Panc1 (cell line): ENCODE data around the gene ANTXR2. TPM values are rescaled to one million over a fixed set of nuclear protein-coding genes. Genes with fewer than 3 reads are reported as not detected.

Experiments used
- ATAC-seq: fragments of 200-7000 bp; cut with Tn5 transposase; 2 replicates; pipeline ENCODE4 v1.9.1; 2020; ENCODE audit warnings: mild to moderate bottlenecking, moderate library complexity
- BruUV-seq: library from RNA; stranded (reverse); fragments of 400-500 nt; replicated peaks from 2 replicates; lab custom pipeline; 2021; lab: Mats Ljungman, UMichigan
- CTCF ChIA-PET: fragments of 300-600 bp; sonication (Branson Sonifier 250); formaldehyde crosslinking; loops from one replicate; lab custom pipeline; 2022; ENCODE audit warnings: antibody characterized with exemption; lab: Charles Lee
- POLR2A ChIA-PET: fragments of 300-600 bp; sonication (Branson Sonifier 250); formaldehyde crosslinking; loops from one replicate; lab custom pipeline; 2022; ENCODE audit warnings: antibody characterized with exemption; lab: Charles Lee
- DNase-seq: peaks from one replicate; pipeline ENCODE4 v3.0.0-alpha.2; 2010; ENCODE audit warnings: low read depth, low spot score
- H3K27ac ChIP-seq: 2 replicates; pipeline ENCODE4 v1.5.1; 2011; ENCODE audit warnings: mild to moderate bottlenecking, low read length, inconsistent platforms
- H3K27me3 ChIP-seq: fragments of 200-500 bp; sonication (Bioruptor generic); 2 replicates; pipeline ENCODE4 v1.6.0; 2014; ENCODE audit warnings: low read length, inconsistent platforms; ENCODE audit not compliant: control insufficient read depth, insufficient read depth
- H3K36me3 ChIP-seq: fragments of 200-500 bp; sonication (Bioruptor generic); 2 replicates; pipeline ENCODE4 v1.5.1; 2014; ENCODE audit warnings: inconsistent platforms, mild to moderate bottlenecking, low read length, moderate library complexity; ENCODE audit not compliant: control insufficient read depth, insufficient read depth
- H3K4me1 ChIP-seq: 2 replicates; pipeline ENCODE4 v1.5.1; 2011; ENCODE audit warnings: inconsistent platforms, mild to moderate bottlenecking, low read length, moderate library complexity; ENCODE audit not compliant: control insufficient read depth, insufficient read depth
- H3K4me3 ChIP-seq, 2 experiments: 2 replicates each; pipeline ENCODE4 v1.5.1; 2011 to 2012; ENCODE audit warnings: low read depth in 2 of 2, low read length in 2 of 2, mild to moderate bottlenecking in 2 of 2, inconsistent platforms in 1 of 2, moderate library complexity in 1 of 2
- H3K9me3 ChIP-seq: fragments of 200-500 bp; sonication (Bioruptor generic); 2 replicates; pipeline ENCODE4 v1.5.1; 2014; ENCODE audit warnings: low read depth, mild to moderate bottlenecking, inconsistent platforms, low read length, moderate library complexity; ENCODE audit not compliant: control insufficient read depth, insufficient read depth
- POLR2AphosphoS5 ChIP-seq: IDR thresholded peaks from 2 replicates; pipeline ENCODE4 v1.6.1; 2012; ENCODE audit warnings: mild to moderate bottlenecking, low read depth, low read length, moderate library complexity
- SIN3A ChIP-seq: IDR thresholded peaks from 2 replicates; pipeline ENCODE4 v1.6.1; 2012; ENCODE audit warnings: low read depth, mild to moderate bottlenecking, low read length, moderate library complexity, borderline replicate concordance; ENCODE audit not compliant: insufficient read depth
- TCF7L2 ChIP-seq: IDR thresholded peaks from 2 replicates; pipeline ENCODE4 v1.6.1; 2011; ENCODE audit warnings: mild to moderate bottlenecking, low read depth, low read length, inconsistent platforms
- in situ Hi-C: cut with HindIII; loops from 2 replicates; pipeline ENCODE4 v1.10.0; 2016; ENCODE audit warnings: low sequenced_read_pairs, low pct_unique_long_range_greater_than_20kb
- intact Hi-C: fragments of 100-400 bp; cut with micrococcal nuclease; formaldehyde crosslinking; loops from one replicate; pipeline ENCODE4 v1.10.0; 2022; ENCODE audit not compliant: unreplicated experiment
- total RNA-seq: library from RNA; stranded (reverse); gene quantifications from one replicate; pipeline ENCODE4 v1.2.1, GENCODE V29; 2021; ENCODE audit not compliant: unreplicated experiment
- TF ChIP-seq, protein P1 (sequence below): fragments of 450-650 bp; IDR thresholded peaks from 2 replicates; pipeline ENCODE4 v1.5.1; 2017; ENCODE audit warnings: mild to moderate bottlenecking
- TF ChIP-seq, protein P2 (sequence below), 2 experiments: IDR thresholded peaks; 2 replicates each; pipeline ENCODE4 v1.6.1; 2011 to 2012; ENCODE audit warnings: low read depth in 2 of 2, control low read depth in 1 of 2, low read length in 1 of 2, mild to moderate bottlenecking in 1 of 2, moderate library complexity in 1 of 2; ENCODE audit not compliant: insufficient read depth in 1 of 2

ANTXR2 gene
- total RNA-seq, 1 experiment from 2014 or later: 27.8 TPM

DNA sequence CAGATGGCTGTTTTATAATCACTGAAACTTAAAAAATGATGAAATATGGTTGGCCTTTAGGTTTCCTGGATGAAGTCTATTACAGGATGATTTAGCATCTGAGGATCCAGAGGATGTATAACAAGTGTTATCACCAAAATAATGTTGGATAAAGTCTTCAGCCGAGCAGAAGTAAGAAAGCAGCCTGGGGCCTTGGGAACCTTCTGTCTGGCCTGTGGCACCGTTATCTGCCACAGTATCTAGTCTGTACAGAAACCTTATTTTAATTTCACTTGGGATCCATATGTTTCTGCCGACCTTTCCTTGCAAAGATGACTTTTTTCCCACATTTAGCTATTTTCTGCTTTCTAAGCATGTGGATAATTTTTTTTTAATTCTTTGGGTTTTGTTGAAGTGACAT lies 20.5 kb upstream of the ANTXR2 start:
- H3K4me3 ChIP-seq: no peak overlapping the region
- no peaks in the 10 kb centered on the region for H3K9me3 ChIP-seq
- H3K27me3 ChIP-seq: no peaks in the 10 kb centered on the region
- no peaks in the 10 kb centered on the region for H3K4me1 ChIP-seq
- H3K36me3 ChIP-seq: no peaks in the 10 kb centered on the region
- ChIA-PET POLR2A (no interaction called here), CTCF (no interaction called here)
- DNase-seq (no peak), ATAC-seq (no peak)
- no peak overlapping the region for H3K27ac ChIP-seq
- intact Hi-C loops: no loop called here
- in situ Hi-C loops: no loop called here
- no TSS peak for BruUV-seq
- TF ChIP-seq TCF7L2 (no peak), SIN3A (no peak), POLR2AphosphoS5 (no peak)
- TF ChIP-seq, protein P1, sequence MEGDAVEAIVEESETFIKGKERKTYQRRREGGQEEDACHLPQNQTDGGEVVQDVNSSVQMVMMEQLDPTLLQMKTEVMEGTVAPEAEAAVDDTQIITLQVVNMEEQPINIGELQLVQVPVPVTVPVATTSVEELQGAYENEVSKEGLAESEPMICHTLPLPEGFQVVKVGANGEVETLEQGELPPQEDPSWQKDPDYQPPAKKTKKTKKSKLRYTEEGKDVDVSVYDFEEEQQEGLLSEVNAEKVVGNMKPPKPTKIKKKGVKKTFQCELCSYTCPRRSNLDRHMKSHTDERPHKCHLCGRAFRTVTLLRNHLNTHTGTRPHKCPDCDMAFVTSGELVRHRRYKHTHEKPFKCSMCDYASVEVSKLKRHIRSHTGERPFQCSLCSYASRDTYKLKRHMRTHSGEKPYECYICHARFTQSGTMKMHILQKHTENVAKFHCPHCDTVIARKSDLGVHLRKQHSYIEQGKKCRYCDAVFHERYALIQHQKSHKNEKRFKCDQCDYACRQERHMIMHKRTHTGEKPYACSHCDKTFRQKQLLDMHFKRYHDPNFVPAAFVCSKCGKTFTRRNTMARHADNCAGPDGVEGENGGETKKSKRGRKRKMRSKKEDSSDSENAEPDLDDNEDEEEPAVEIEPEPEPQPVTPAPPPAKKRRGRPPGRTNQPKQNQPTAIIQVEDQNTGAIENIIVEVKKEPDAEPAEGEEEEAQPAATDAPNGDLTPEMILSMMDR: no peak
- TF ChIP-seq, protein P2, sequence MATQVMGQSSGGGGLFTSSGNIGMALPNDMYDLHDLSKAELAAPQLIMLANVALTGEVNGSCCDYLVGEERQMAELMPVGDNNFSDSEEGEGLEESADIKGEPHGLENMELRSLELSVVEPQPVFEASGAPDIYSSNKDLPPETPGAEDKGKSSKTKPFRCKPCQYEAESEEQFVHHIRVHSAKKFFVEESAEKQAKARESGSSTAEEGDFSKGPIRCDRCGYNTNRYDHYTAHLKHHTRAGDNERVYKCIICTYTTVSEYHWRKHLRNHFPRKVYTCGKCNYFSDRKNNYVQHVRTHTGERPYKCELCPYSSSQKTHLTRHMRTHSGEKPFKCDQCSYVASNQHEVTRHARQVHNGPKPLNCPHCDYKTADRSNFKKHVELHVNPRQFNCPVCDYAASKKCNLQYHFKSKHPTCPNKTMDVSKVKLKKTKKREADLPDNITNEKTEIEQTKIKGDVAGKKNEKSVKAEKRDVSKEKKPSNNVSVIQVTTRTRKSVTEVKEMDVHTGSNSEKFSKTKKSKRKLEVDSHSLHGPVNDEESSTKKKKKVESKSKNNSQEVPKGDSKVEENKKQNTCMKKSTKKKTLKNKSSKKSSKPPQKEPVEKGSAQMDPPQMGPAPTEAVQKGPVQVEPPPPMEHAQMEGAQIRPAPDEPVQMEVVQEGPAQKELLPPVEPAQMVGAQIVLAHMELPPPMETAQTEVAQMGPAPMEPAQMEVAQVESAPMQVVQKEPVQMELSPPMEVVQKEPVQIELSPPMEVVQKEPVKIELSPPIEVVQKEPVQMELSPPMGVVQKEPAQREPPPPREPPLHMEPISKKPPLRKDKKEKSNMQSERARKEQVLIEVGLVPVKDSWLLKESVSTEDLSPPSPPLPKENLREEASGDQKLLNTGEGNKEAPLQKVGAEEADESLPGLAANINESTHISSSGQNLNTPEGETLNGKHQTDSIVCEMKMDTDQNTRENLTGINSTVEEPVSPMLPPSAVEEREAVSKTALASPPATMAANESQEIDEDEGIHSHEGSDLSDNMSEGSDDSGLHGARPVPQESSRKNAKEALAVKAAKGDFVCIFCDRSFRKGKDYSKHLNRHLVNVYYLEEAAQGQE (IDR thresholded peaks at IDR 0.05; ENCODE audit: insufficient read depth in 1 of 2, low read depth in 2 of 2, low read length in 1 of 2): no peak

DNA sequence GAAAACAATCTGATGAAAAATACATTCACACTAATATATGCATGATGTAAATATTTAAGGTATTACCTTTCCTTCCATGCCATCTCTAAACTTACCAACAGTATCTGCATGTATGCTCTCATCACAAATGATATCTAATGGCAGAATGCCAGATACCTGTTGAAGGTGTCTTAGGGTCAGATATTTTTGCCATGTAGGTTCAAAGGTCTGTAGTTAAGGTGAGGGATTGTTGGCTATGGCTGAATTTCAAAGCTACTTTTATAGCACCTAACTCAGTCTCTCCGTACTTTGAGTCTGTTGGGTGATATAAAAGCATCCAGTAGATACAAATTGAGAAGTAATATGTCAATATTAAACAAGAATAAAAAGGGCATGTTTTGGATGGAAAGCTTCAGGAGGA lies 19.8 kb upstream of the ANTXR2 start:
- no peaks in the 10 kb centered on the region for H3K36me3 ChIP-seq
- ChIA-PET CTCF (no interaction called here), POLR2A (no interaction called here)
- H3K27me3 ChIP-seq: no peaks in the 10 kb centered on the region
- H3K9me3 ChIP-seq: no peaks in the 10 kb centered on the region
- DNase-seq (no peak), ATAC-seq (no peak)
- intact Hi-C loops (no loop called here), in situ Hi-C loops (no loop called here)
- no peaks in the 10 kb centered on the region for H3K4me1 ChIP-seq
- BruUV-seq: no TSS peak
- no peak overlapping the region for H3K27ac ChIP-seq
- H3K4me3 ChIP-seq: no peak overlapping the region
- no peak for TF ChIP-seq SIN3A
- no peak for TF ChIP-seq POLR2AphosphoS5
- TF ChIP-seq, protein P1: no peak
- TF ChIP-seq, protein P2 (IDR thresholded peaks at IDR 0.05; ENCODE audit: insufficient read depth in 1 of 2, low read depth in 2 of 2, low read length in 1 of 2): no peak
- no peak for TF ChIP-seq TCF7L2
